Measurements from ENCODE around the gene FIBCD1.

The FIBCD1 gene

DNA sequence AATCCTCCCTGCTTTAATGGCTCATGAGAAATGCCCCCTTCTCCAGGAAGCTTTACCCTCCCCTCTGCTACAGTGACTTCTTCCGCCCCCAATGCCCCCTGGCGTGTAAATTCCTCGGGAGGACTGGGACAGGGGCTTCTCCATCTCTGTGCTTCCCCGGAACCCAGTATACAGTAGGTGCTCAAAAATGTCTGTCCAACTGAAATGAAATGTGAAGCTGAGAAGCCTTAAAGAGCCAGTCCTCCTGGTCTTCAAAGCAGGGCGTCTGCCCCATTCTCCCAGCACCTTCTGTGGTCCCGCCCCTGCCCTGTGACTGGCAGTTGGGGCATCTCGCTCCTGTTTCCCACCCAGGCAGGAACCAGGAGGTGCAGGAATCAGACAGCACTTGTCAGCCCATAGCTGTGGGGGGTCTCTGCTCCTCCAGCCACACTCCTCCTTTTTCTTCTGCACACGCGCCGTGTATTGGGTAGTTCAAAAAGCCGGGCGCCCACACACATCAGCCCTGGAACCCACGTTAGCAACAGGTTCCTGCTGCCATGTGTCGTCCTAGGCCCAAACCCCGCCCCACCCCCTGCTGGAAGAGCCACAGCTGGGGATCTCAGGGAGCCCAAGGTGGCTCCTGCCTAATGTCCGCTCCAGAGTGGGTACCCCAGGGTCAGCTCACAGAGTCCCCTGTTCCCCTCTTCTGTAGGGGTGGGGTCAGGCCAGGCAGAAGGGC, 16.0 kb downstream of the FIBCD1 start:
- Histone ChIP-seq H3K27me3 (ENCODE audit: control insufficient read depth, insufficient read depth, low read length) (no peaks in the 10 kb centered on the region), H3K9ac (no peak overlapping the region), H3K4me2 (ENCODE audit: low read length) (no peak overlapping the region), H3K4me3 (ENCODE audit: low read depth, low read length) (no peak overlapping the region), H2AFZ (no peak overlapping the region), H3K9me3 (ENCODE audit: control insufficient read depth, low read length) (no peaks in the 10 kb centered on the region), H3K27ac (no peak overlapping the region), H3K36me3 (ENCODE audit: control insufficient read depth, insufficient read depth, low read length) (no peaks in the 10 kb centered on the region), H3K79me2 (no peaks in the 10 kb centered on the region), H3K4me1 (peaks cover 4% of the 10 kb centered on the region)
- no peak for TF ChIP-seq CTCF (IDR thresholded peaks at IDR 0.05)

GRCh38 chr9:130921989-130922892, 16.8 kb downstream of the FIBCD1 start:
- H3K79me2 ChIP-seq = no peaks in the 10 kb centered on the region
- H3K27me3 ChIP-seq (ENCODE audit: control insufficient read depth, insufficient read depth, low read length) = no peaks in the 10 kb centered on the region
- TF ChIP-seq CTCF (IDR thresholded peaks at IDR 0.05) = no peak
- H3K4me3 ChIP-seq (ENCODE audit: low read depth, low read length) = no peak overlapping the region
- H3K36me3 ChIP-seq (ENCODE audit: control insufficient read depth, insufficient read depth, low read length) = no peaks in the 10 kb centered on the region
- H3K4me1 ChIP-seq = no peaks in the 10 kb centered on the region
- H3K9me3 ChIP-seq (ENCODE audit: control insufficient read depth, low read length) = no peaks in the 10 kb centered on the region
- H3K27ac ChIP-seq = no peak overlapping the region
- no peak overlapping the region for H3K4me2 ChIP-seq (ENCODE audit: low read length)
- H2AFZ ChIP-seq = no peak overlapping the region
- H3K9ac ChIP-seq = no peak overlapping the region

DNA sequence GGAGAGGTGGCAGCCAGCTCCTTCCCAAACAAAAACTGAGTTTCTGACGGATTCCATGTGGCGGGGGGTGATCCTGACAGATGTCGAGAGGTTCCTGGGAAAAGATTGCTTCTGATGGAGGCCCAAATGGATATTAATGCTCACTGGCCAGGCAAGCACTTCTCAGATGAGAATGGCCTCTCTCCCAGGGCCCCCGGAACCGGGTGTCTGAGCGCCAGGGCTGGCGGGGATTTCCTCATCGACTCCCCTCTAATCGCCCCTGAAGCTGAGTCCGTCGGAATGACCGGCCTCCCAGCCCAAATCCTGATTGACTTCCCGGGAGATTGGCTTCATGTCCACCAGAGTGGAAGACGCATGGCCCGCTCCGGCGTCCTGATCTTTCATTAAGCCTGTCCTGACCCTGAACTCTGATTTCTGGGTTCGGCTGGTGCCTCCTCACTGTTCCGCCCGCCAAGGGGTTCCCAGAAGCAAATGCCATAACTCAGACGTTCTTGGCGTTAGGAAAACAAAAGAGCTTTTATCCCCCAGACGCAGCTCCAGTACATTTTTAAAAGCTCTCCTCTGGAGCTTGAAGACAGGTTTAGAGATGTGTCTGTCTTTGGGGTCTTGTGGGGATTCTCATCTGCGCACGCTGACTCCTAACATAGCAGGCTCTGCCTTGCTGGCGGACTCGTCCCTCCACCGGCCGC, 17.6 kb downstream of the FIBCD1 start:
- no peaks in the 10 kb centered on the region for H3K36me3 ChIP-seq (ENCODE audit: control insufficient read depth, insufficient read depth, low read length)
- no peak overlapping the region for H3K4me3 ChIP-seq (ENCODE audit: low read depth, low read length)
- H3K79me2 ChIP-seq = no peaks in the 10 kb centered on the region
- no peak overlapping the region for H3K4me2 ChIP-seq (ENCODE audit: low read length)
- H3K9ac ChIP-seq = no peak overlapping the region
- H3K4me1 ChIP-seq = no peaks in the 10 kb centered on the region
- H3K27ac ChIP-seq = no peak overlapping the region
- no peak overlapping the region for H2AFZ ChIP-seq
- no peaks in the 10 kb centered on the region for H3K27me3 ChIP-seq (ENCODE audit: control insufficient read depth, insufficient read depth, low read length)
- TF ChIP-seq CTCF (IDR thresholded peaks at IDR 0.05) = no peak
- H3K9me3 ChIP-seq (ENCODE audit: control insufficient read depth, low read length) = no peaks in the 10 kb centered on the region

DNA sequence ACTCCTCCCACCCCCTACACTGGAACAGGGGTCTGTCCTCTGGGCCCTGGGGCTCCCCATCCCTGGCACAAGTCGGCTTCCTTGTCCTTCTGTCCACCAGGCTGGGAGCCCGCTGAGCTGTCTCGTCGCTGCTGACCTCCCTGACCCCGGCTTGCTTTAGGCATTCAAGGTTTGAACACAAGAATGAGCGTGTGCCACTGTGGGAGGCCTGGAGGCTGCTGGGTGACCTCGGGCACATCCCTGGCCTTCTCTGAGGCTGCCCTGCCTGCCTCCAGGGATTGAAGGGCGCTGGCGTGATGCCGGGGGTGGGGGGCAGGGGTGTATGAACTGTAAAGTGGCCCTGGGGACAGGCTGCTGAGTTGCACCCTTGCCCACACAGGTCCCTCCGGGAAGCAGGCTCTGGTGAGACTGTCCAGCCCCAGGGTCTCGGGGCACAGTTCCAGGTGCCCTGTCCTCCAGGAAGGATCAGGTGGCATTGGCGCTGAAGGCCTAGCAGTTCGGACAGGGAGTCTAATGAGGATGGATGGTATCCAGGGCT, 18.2 kb downstream of the FIBCD1 start:
- Histone ChIP-seq H3K27me3 (ENCODE audit: control insufficient read depth, insufficient read depth, low read length) (no peaks in the 10 kb centered on the region), H2AFZ (no peak overlapping the region), H3K27ac (no peak overlapping the region)

More for the DNA sequence above, 18.2 kb downstream of the FIBCD1 start:
- H3K4me2 ChIP-seq (ENCODE audit: low read length) = no peak overlapping the region
- H3K36me3 ChIP-seq (ENCODE audit: control insufficient read depth, insufficient read depth, low read length) = no peaks in the 10 kb centered on the region
- TF ChIP-seq CTCF (IDR thresholded peaks at IDR 0.05) = no peak
- H3K9me3 ChIP-seq (ENCODE audit: control insufficient read depth, low read length) = no peaks in the 10 kb centered on the region
- no peaks in the 10 kb centered on the region for H3K79me2 ChIP-seq
- H3K4me3 ChIP-seq (ENCODE audit: low read depth, low read length) = no peak overlapping the region
- H3K4me1 ChIP-seq = no peaks in the 10 kb centered on the region
- H3K9ac ChIP-seq = no peak overlapping the region
